Heart right ventricle (tissue), 16 donors: ENCODE data around the gene CACNA2D1. TPM values are rescaled to one million over a fixed set of nuclear protein-coding genes. Genes with fewer than 3 reads are reported as not detected.

Experiments
- ATAC-seq, 8 donors: fragments of 200-7000 bp; cut with Tn5 transposase; one replicate each; pipeline ENCODE4 v1.9.1; 2020; ENCODE audit warnings: mild to moderate bottlenecking in 8 of 8, moderate library complexity in 8 of 8, moderate number of reproducible peaks in 1 of 8
- DNase-seq, 2 donors: peaks; one replicate each; pipeline ENCODE4 v3.0.0-alpha.2; 2020
- H3K27ac ChIP-seq, 10 donors: fragments of 200-600 bp; sonication (generic) in 2 of 10; one replicate each; pipeline versions ENCODE4 v1.5.0 to v1.8.0; 2020 to 2022; ENCODE audit warnings: mild to moderate bottlenecking in 3 of 10
- H3K27me3 ChIP-seq, 7 donors: fragments of 200-600 bp; one replicate each; pipeline ENCODE4 v1.8.0; 2021 to 2022; ENCODE audit warnings: mild to moderate bottlenecking in 2 of 7
- H3K36me3 ChIP-seq, 9 donors: fragments of 200-600 bp; sonication (generic) in 1 of 9; one replicate each; pipeline versions ENCODE4 v1.5.0 to v1.8.0; 2020 to 2022; ENCODE audit warnings: mild to moderate bottlenecking in 2 of 9
- H3K4me1 ChIP-seq, 9 donors: fragments of 200-600 bp; sonication (generic) in 1 of 9; one replicate each; pipeline versions ENCODE4 v1.5.0 to v1.8.0; 2020 to 2022; ENCODE audit warnings: mild to moderate bottlenecking in 4 of 9
- H3K4me3 ChIP-seq, 10 donors: fragments of 200-600 bp; sonication (generic) in 2 of 10; one replicate each; pipeline versions ENCODE4 v1.5.0 to v1.8.0; 2020 to 2022; ENCODE audit warnings: mild to moderate bottlenecking in 7 of 10, moderate library complexity in 2 of 10
- H3K9me3 ChIP-seq, 11 donors: fragments of 200-600 bp in 10 of 11; sonication (generic) in 2 of 11; one replicate each; pipeline versions ENCODE4 v1.5.0 to v1.8.0; 2013 to 2022; ENCODE audit warnings: mild to moderate bottlenecking in 2 of 11, control low read depth in 1 of 11, moderate library complexity in 1 of 11
- CTCF ChIP-seq, 9 donors: fragments of 200-600 bp; sonication (generic) in 2 of 9; IDR thresholded peaks; one replicate each; pipeline versions ENCODE4 v1.5.0 to v1.8.0; 2021 to 2022; ENCODE audit warnings: antibody characterized with exemption in 9 of 9, mild to moderate bottlenecking in 5 of 9, moderate library complexity in 1 of 9
- WGBS, 2 donors: extraction: QIAGEN DNeasy Blood & Tissue Kit; methylation state at CpG; one replicate each; pipeline ENCODE4 v1.1.7; 2013; ENCODE audit warnings: inconsistent platforms in 1 of 2; 5-methylcytosine and 5-hydroxymethylcytosine counted together
- intact Hi-C, 10 donors: fragments of 100-400 bp; cut with DNase I; formaldehyde crosslinking; loops; one replicate each; pipeline versions ENCODE4 v1.11.1 to v1.14.2; 2022
- polyA plus RNA-seq, 2 donors: library from polyadenylated mRNA; stranded (reverse); fragments of 200-250 nt; gene quantifications; one replicate each; pipeline ENCODE4 v1.2.3, GENCODE V29; 2013
- total RNA-seq, 10 donors: library from RNA; stranded (reverse); fragmentation: NEBNext Ultra II Directional in 3 of 10; extraction: Animal tissue kit (Norgen Biotek cat#: 25700) in 3 of 10; gene quantifications; one replicate each; pipeline versions ENCODE4 v1.2.1 to v1.2.4, GENCODE V29; 2021 to 2023
- donor health status: Arrhythmogenic right ventricular cardiomyopathy.
- donor health status: ischemic (EF 13 %, LVEDD 7.1; RV severe dilation, severe dysfunction).
- donor health status: healthy with polysubstance abuse.
- donor health status: DM: no; HTN: yes; CAD: no.
- donor health status: DM: no; HTN: no; CAD: no.
- donor health status: ischemic (EF 25% LVEDD 6.9; RV normal size, moderate dysfunction).
- donor health status: ischemic (EF 25% LVEDD 5.7; RV mildly dilated, moderate dysfunction).
- donor health status: healthy.
- donor health status: DM: yes; HTN: yes; CAD: no.
- donor health status: Ischemic cardiomyopathy.
- donor health status: ischemic (EF 35%, LVEDD 5.7; RV mildly dilated, moderate dysfunction).
- donor health status: nonischemic (EF 11% LVEDD 7.7; RV severe dilation, severe dysfunction).
- donor health status: DM: yes; HTN: yes; CAD: no.
- donor health status: PGD.
- donor health status: ischemic (EF 29% LVEDD 5.4; RV normal size, mild dysfunction).
- donor health status: nonischemic (EF 23%, LVEDD 6.1; RV moderate dilation, normal function).

Gene CACNA2D1
- total and polyA plus RNA-seq, 12 donors: 7.0 to 131 (median 69.3) TPM

DNA sequence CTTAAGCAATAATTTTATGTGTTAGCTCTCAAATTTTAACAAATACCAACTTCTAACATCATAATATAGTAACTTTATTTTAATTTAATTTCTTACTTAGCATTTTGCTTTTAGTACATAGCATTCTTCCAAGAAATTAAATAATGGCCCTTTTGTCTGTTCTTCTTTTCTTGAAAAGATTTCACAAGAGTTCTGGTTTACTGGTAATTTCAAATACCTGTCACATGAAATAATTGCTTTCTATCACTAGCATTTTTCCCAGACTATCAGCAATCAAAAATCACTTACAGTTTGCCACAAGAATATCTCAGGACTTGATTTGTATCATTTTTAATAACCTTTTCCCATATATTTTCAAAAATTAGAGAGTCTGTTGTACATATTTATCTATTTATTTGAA is 193.0 kb downstream of the CACNA2D1 start:
- peaks cover 0 to 33% (median 8%) of the 10 kb centered on the region in 9 donors for H3K4me1 ChIP-seq
- no peak for TF ChIP-seq CTCF (IDR thresholded peaks at IDR 0.05)
- intact Hi-C loops: loop anchor here in 1 of 10 donors (5.0 kb wide), 1 partner anchor 37 kb away; no protein-coding TSS in a partner anchor
- no peaks in the 10 kb centered on the region for H3K36me3 ChIP-seq
- ATAC-seq (no peak), DNase-seq (no peak)
- no peak overlapping the region for H3K27ac ChIP-seq
- no peaks in the 10 kb centered on the region for H3K9me3 ChIP-seq
- no peak overlapping the region for H3K4me3 ChIP-seq
- H3K27me3 ChIP-seq: no peaks in the 10 kb centered on the region

GRCh38 chr7:82249979-82250378 is 193.6 kb downstream of the CACNA2D1 start:
- Histone ChIP-seq H3K27me3 (no peaks in the 10 kb centered on the region), H3K4me1 (peaks cover 0 to 35% (median 8%) of the 10 kb centered on the region in 9 donors), H3K4me3 (no peak overlapping the region), H3K27ac (no peak overlapping the region), H3K9me3 (no peaks in the 10 kb centered on the region), H3K36me3 (no peaks in the 10 kb centered on the region)
- intact Hi-C loops: loop anchor here in 2 of 10 donors (5.0 kb wide), 2 partner anchors 37 to 192 kb away; partner anchors contain the start of gene CACNA2D1 (in 1 of the 2)
- WGBS, 2 donors: 92 to 94% methylated on average over 2 of the region's 2 CpGs
- peak in 1 of 8 donors; percentile 33 for ATAC-seq
- DNase-seq: no peak
- TF ChIP-seq CTCF (IDR thresholded peaks at IDR 0.05): no peak

GRCh38 chr7:82247814-82248433 is 195.7 kb downstream of the CACNA2D1 start:
- intact Hi-C loops: loop anchor here in 1 of 10 donors (5.0 kb wide), 1 partner anchor 194 kb away; the partner anchor contains the start of gene CACNA2D1
- H3K27ac ChIP-seq: no peak overlapping the region
- peak in 5 of 8 donors; percentile 55 to 67 (median 58) for ATAC-seq

DNA sequence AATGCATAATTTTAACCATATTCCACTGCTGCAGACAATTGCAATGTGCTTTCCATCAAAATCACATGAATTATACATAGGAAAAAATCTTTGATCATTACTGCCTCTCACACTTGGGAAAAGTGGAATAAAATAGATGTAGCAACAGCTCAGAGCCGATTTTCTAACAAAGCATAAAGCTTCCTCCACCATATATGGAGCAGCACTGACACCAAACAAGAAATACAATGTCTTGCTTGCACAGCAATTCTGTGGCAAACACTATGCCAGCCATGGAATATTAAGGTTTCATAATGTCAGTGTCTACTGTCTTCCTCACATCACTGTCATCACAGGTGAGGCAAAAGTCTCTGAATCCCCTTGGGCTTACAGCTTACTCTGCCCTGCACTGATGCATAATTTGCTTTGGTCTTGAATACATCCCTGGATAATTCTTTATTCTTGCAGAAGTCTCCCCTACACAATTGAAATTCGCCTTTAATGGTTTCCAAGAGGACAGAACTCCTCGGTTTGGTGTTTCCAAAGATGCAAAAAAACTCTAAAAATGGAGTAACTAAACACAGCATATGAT is 198.5 kb downstream of the CACNA2D1 start:
- Histone ChIP-seq H3K36me3 (no peaks in the 10 kb centered on the region), H3K4me3 (no peak overlapping the region), H3K9me3 (no peaks in the 10 kb centered on the region), H3K4me1 (peaks cover 0 to 22% (median 5%) of the 10 kb centered on the region in 9 donors), H3K27ac (no peak overlapping the region), H3K27me3 (no peaks in the 10 kb centered on the region)
- no peak for DNase-seq
- no peak for ATAC-seq
- intact Hi-C loops: loop anchor here in 1 of 10 donors (5.0 kb wide), 1 partner anchor 197 kb away; the partner anchor contains the start of gene CACNA2D1
- no peak for TF ChIP-seq CTCF (IDR thresholded peaks at IDR 0.05)
- WGBS, 2 donors: 77 to 88% methylated on average over 3 of the region's 3 CpGs

More at GRCh38 chr7:82247814-82248433, 195.7 kb downstream of the CACNA2D1 start:
- Histone ChIP-seq H3K27me3 (no peaks in the 10 kb centered on the region), H3K9me3 (no peaks in the 10 kb centered on the region), H3K36me3 (no peaks in the 10 kb centered on the region), H3K4me3 (no peak overlapping the region), H3K4me1 (peaks cover 0 to 35% (median 8%) of the 10 kb centered on the region in 9 donors)
- WGBS, 2 donors: 62 to 68% methylated on average over 3 of the region's 3 CpGs
- no peak for DNase-seq
- peak in 7 of 9 donors; percentile 27 to 60 (median 48) for TF ChIP-seq CTCF (IDR thresholded peaks at IDR 0.05)
